ENCODE results near the gene KCNQ1OT1. TPM values are rescaled to one million over a fixed set of nuclear protein-coding genes. Genes with fewer than 3 reads are reported as not detected.
A peak's percentile ranks its signal among the peaks of the same experiment; 100 is the strongest.

Gene KCNQ1OT1
- total RNA-seq, 1 experiment from 2014 or later, result 2.4 TPM

GRCh38 chr11:2693271-2694261 is 6.2 kb downstream of the KCNQ1OT1 start (continued):
- TF ChIP-seq PRDM15 (CRISPR knock-in tag; IDR thresholded peaks at IDR 0.05) (no peak), ZNF317 (CRISPR knock-in tag; IDR thresholded peaks at IDR 0.05; ENCODE audit: borderline replicate concordance, low read depth) (no peak)

DNA sequence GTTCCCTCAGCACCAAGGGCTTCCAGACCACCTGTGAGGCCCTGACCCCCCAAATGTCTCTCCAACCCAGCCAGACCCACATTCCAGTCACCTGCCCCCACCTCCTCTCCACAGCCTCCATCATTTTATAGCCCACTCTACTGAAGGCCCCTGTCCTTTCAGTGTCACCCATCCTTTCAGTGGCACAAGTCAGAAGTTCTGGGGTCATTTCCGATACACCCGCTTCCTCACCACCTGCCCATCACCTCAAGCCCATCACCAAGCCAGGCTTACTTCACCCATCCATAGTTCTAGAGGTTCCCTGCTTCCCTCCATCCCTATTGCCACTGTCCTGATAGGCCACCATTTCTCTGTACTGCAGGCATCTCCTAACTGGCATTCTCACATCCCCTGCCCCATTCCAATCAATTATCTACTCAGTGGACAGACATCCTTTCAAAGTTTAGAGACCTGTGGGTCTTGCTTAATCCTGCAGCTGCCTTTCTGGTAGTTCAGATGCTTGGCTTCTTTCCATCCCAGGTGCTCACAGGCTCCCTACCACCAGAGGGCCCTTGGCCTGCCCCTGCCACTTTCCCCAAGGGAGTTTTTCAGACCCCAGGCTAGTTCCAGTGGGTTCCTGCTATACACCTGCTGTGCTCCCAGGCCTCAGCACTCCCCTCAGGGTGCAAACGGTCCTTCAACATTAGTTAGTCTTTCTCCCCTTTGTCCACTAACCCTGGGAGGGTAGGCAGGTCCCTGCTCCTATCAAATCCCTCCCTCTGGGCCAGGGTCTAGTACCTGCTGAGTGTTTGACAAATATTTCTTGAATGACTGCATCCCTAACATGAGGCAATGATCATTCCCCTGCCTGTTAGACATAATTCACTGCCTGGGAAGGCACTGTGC is 7.6 kb downstream of the KCNQ1OT1 start:
- ChIA-PET CTCF (interaction anchor here (0.6 to 2.9 kb wide), 14 partner anchors 10 to 684 kb away, joined by 3 to 34 read pairs (median 4); partner anchors contain the start of gene CDKN1C), POLR2A (interaction anchor here (1.6 to 1.7 kb wide), 2 partner anchors 11 to 193 kb away, joined by 8 to 9 read pairs; partner anchors contain the start of gene CDKN1C)
- DNase-seq (ENCODE audit: low spot score) (peak; percentile 55), ATAC-seq (no peak)
- Mint-ChIP-seq H3K9me3 (no peaks in the 10 kb centered on the region), H3K4me3 (peak overlapping the region; percentile 24), H3K27ac (peak overlapping the region; percentile 99), H3K4me1 (peaks cover 94% of the 10 kb centered on the region), H3K36me3 (peaks cover 4% of the 10 kb centered on the region), H3K27me3 (ENCODE audit: low read depth) (peaks cover 6% of the 10 kb centered on the region; the same call in 1 of the 2 replicates)
- no peak for TF ChIP-seq ZNF396 (CRISPR knock-in tag; IDR thresholded peaks at IDR 0.05; ENCODE audit: borderline replicate concordance)
- peak; percentile 10; the same call in 1 of the 2 replicates for TF ChIP-seq CTCF (IDR thresholded peaks at IDR 0.05)
- TF ChIP-seq, protein P1, sequence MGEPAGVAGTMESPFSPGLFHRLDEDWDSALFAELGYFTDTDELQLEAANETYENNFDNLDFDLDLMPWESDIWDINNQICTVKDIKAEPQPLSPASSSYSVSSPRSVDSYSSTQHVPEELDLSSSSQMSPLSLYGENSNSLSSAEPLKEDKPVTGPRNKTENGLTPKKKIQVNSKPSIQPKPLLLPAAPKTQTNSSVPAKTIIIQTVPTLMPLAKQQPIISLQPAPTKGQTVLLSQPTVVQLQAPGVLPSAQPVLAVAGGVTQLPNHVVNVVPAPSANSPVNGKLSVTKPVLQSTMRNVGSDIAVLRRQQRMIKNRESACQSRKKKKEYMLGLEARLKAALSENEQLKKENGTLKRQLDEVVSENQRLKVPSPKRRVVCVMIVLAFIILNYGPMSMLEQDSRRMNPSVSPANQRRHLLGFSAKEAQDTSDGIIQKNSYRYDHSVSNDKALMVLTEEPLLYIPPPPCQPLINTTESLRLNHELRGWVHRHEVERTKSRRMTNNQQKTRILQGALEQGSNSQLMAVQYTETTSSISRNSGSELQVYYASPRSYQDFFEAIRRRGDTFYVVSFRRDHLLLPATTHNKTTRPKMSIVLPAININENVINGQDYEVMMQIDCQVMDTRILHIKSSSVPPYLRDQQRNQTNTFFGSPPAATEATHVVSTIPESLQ (CRISPR knock-in tag; IDR thresholded peaks at IDR 0.05), result no peak
- TF ChIP-seq ZNF423 (CRISPR knock-in tag; IDR thresholded peaks at IDR 0.05), result peak; percentile 37; the same call in 1 of the 2 replicates
- TF ChIP-seq HMGA2 (CRISPR knock-in tag; IDR thresholded peaks at IDR 0.05), result no peak
- no peak for TF ChIP-seq ZNF121 (CRISPR knock-in tag; IDR thresholded peaks at IDR 0.05)

DNA sequence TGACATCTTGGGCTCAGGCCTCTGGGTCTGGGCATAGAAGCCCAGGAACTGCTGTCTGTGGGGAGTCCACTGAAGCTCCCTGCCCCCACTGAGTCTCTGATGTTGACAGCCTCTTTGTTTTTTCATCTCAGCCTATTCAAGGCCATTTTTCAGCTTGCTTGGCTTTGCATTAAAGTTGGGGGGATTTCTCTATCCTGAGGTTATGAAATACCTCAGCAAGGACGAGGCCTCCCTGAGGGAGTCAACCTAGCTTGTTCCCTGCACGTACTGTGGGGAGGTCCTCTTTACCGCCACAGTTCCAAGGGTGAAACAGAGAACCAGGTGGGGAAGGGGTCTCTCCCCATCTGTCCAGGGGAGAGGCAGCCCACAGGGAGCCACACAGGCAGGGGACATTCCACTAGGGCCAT is 8.4 kb downstream of the KCNQ1OT1 start:
- H3K9me3 Mint-ChIP-seq, result no peaks in the 10 kb centered on the region
- H3K4me1 Mint-ChIP-seq, result peaks cover 91% of the 10 kb centered on the region
- peak; percentile 4 for DNase-seq (ENCODE audit: low spot score)
- TF ChIP-seq MAX (CRISPR knock-in tag; IDR thresholded peaks at IDR 0.05) (no peak), ZNF219 (CRISPR knock-in tag; IDR thresholded peaks at IDR 0.05; ENCODE audit: borderline replicate concordance) (no peak)
- no peak for ATAC-seq
- H3K4me3 Mint-ChIP-seq, result peak overlapping the region; percentile 24; the same call in 1 of the 2 replicates
- no peaks in the 10 kb centered on the region; the same call in 1 of the 2 replicates for H3K36me3 Mint-ChIP-seq
- peaks cover 6% of the 10 kb centered on the region; the same call in 1 of the 2 replicates for H3K27me3 Mint-ChIP-seq (ENCODE audit: low read depth)
- H3K27ac Mint-ChIP-seq, result no peak overlapping the region
- POLR2A ChIA-PET, result no interaction called here
- CTCF ChIA-PET, result interaction anchor here (0.7 to 1.7 kb wide), 5 partner anchors 12 to 201 kb away, joined by 3 to 5 read pairs (median 3); no protein-coding TSS in a partner anchor
